Subcutaneous preadipocyte (primary cell): Measurements from ENCODE around the gene FABP1. TPM values are rescaled to one million over a fixed set of nuclear protein-coding genes. Genes with fewer than 3 reads are reported as not detected.

Experiments
- small RNA-seq: library from RNA; depleted of rRNA; stranded (forward); fragments of <200 nt; gene quantifications from one replicate; pipeline ENCODE3, GENCODE V24; 2012
- total RNA-seq: library from RNA; depleted of rRNA; stranded (reverse); fragments of >200 nt; gene quantifications from 2 replicates; pipeline ENCODE4 v1.2.3, GENCODE V29; 2012

FABP1 gene
- not detected in 2 replicates for total RNA-seq

DNA sequence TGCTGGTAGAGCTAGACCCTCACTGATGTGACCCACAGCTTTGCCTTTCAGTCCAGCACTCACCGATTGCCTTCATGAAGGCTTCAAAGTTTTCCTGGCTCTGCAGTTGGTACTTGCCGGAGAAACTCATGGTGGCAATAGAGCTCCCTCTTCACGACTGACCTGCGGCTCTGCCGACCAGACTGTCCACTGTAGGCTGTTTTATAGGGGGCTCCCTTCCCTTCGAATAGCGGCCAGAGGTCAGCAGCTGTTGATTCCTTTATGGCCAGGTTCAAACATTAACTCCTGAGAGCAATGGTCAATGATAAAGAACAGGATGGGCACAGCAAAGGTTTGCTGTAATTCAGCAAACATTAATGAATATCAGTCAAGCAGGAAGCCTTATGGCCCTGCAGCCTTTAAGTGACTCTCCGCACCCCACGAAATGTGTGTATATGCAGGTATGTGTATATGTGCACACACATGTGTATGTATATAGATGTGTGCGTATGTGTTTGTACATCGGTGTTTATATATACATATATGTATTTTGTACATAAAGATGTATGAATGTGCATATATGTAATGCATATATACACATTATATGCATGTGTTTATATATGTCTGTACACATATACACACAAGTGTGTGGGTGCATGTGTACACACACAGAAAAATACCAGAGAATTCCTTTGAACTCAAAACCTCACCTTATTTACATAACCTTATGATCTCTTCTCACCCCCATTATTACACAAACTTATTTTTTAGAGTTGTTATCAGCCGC, at the start of gene FABP1:
FABP1 (minus strand) TSS at position 175 of the 766 bp plus-strand sequence; CDS start at position 130, 45 bp downstream.

Small RNA genes lying within 50 kb of the gene (small RNA-seq; reads per million reads assigned to genes)
- not detected for gene MIR4780

Other genes with a start within 250 kb of the FABP1 start
- under 0.01 and 275 TPM in 2 replicates for gene RNU2-63P, start 111.5 kb downstream of the FABP1 start, total RNA-seq
- gene KRCC1, start 72.3 kb downstream of the FABP1 start, total RNA-seq, result 17.6 and 20.3 TPM in 2 replicates
- not detected in 2 replicates for gene SMYD1, start 60.2 kb downstream of the FABP1 start, total RNA-seq
- gene THNSL2, start 42.3 kb upstream of the FABP1 start, total RNA-seq, result 0.98 and 3.7 TPM in 2 replicates